ENCODE results near the gene CAB39L. TPM values are rescaled to one million over a fixed set of nuclear protein-coding genes. Genes with fewer than 3 reads are reported as not detected.

CAB39L gene
- total RNA-seq, 3 donors from 2014 or later (not counting 1 experiment from before 2014, with no cell fraction given): 4.4 to 6.5 (median 6.0) TPM

DNA sequence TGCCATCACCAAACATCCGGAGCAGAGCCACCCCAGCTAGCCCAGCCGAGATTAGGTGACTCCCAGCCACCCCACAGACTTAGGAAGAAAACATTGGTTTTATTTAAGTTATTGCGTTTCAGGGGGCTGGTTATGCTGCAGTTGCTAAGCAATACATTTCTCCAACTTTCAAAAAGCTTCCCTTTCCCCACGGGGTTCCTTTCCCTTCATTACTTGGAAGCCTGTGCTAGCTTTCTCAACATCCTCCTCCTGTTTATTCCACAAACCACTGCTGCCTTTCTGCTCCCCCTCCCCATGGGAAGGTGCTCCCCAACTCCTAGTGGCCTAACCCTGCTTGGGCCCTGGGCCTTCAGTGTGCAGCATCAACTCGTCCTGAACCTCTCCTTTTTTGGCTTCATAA lies 143.6 kb downstream of the CAB39L start:
- H3K9me3 ChIP-seq (ENCODE audit: control insufficient read depth, insufficient read depth, low read length): no peaks in the 10 kb centered on the region
- no peak for ATAC-seq
- WGBS (ENCODE audit: insufficient coverage): 90% methylated on average over 5 of the region's 5 CpGs
- Mint-ChIP-seq H3K36me3 (no peaks in the 10 kb centered on the region), H3K27me3 (ENCODE audit: low read depth in 2 of 2) (no peaks in the 10 kb centered on the region), H3K4me1 (peaks cover 13 to 18% of the 10 kb centered on the region in 2 donors), H3K4me3 (no peak overlapping the region), H3K9me3 (no peaks in the 10 kb centered on the region), H3K27ac (no peak overlapping the region)
- peaks cover 6% of the 10 kb centered on the region for H3K4me1 ChIP-seq (ENCODE audit: control insufficient read depth, insufficient read depth, low read length)
- TF ChIP-seq, protein P1, sequence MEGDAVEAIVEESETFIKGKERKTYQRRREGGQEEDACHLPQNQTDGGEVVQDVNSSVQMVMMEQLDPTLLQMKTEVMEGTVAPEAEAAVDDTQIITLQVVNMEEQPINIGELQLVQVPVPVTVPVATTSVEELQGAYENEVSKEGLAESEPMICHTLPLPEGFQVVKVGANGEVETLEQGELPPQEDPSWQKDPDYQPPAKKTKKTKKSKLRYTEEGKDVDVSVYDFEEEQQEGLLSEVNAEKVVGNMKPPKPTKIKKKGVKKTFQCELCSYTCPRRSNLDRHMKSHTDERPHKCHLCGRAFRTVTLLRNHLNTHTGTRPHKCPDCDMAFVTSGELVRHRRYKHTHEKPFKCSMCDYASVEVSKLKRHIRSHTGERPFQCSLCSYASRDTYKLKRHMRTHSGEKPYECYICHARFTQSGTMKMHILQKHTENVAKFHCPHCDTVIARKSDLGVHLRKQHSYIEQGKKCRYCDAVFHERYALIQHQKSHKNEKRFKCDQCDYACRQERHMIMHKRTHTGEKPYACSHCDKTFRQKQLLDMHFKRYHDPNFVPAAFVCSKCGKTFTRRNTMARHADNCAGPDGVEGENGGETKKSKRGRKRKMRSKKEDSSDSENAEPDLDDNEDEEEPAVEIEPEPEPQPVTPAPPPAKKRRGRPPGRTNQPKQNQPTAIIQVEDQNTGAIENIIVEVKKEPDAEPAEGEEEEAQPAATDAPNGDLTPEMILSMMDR (IDR thresholded peaks at IDR 0.05): no peak
- H3K4me3 ChIP-seq (ENCODE audit: low read length): no peak overlapping the region
- no peak overlapping the region for H3K27ac ChIP-seq (ENCODE audit: low read length)
- no peaks in the 10 kb centered on the region for H3K36me3 ChIP-seq (ENCODE audit: control insufficient read depth, insufficient read depth, low read length)
- intact Hi-C loops (cut with micrococcal nuclease): loop anchor here (5.0 to 10.0 kb wide), 2 partner anchors 142 to 1775 kb away; partner anchors contain the start of genes CAB39L and SETDB2
- no peak for DNase-seq
- H3K27me3 ChIP-seq (ENCODE audit: control insufficient read depth, insufficient read depth, low read length): no peaks in the 10 kb centered on the region

DNA sequence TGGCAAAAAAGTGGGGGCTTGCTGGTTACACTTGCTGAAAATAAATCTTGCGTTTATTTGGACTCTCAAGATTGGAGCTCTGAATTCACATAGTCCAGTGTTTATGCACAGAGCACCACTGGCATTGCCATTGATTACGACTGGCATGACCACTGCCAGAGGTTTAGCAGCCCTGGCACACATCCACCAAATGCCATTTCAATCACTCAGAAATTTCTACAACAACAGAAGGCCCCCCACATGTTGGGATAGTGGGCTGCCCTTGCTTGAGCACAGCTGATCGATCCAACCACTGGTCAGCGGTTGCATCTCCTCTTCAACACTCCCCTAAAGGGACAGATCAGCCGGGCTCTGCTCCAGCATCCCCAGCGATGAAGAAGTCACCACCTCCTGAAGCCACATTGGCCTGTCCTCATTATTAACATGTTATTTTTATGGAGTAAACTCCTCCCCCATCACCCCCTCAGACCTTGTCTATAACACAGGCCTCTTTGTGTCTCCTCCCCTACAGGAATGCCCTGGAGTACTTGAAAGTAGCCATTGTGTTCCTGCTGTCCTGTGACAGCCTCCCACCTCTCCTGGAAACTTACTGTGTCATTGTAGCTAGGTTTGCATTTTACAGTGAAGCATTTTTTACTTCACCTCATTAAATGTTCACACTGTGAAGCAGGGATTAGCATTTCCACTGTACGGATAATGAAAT lies 144.8 kb downstream of the CAB39L start:
- H3K27me3 ChIP-seq (ENCODE audit: control insufficient read depth, insufficient read depth, low read length): no peaks in the 10 kb centered on the region
- H3K36me3 ChIP-seq (ENCODE audit: control insufficient read depth, insufficient read depth, low read length): no peaks in the 10 kb centered on the region
- H3K27ac ChIP-seq (ENCODE audit: low read length): no peak overlapping the region
- intact Hi-C loops (cut with micrococcal nuclease): no loop called here
- no peaks in the 10 kb centered on the region for H3K36me3 Mint-ChIP-seq
- ATAC-seq (no peak), DNase-seq (no peak)
- no peaks in the 10 kb centered on the region for H3K9me3 ChIP-seq (ENCODE audit: control insufficient read depth, insufficient read depth, low read length)
- peaks cover 13 to 18% of the 10 kb centered on the region in 2 donors for H3K4me1 Mint-ChIP-seq
- H3K4me3 Mint-ChIP-seq: no peak overlapping the region
- peaks cover 6% of the 10 kb centered on the region for H3K4me1 ChIP-seq (ENCODE audit: control insufficient read depth, insufficient read depth, low read length)
- no peak overlapping the region for H3K27ac Mint-ChIP-seq
- no peaks in the 10 kb centered on the region for H3K9me3 Mint-ChIP-seq
- H3K27me3 Mint-ChIP-seq (ENCODE audit: low read depth in 2 of 2): no peaks in the 10 kb centered on the region
- WGBS (ENCODE audit: insufficient coverage): 95% methylated on average over 7 of the region's 7 CpGs
- H3K4me3 ChIP-seq (ENCODE audit: low read length): no peak overlapping the region
- TF ChIP-seq, protein P1 (IDR thresholded peaks at IDR 0.05): no peak

DNA sequence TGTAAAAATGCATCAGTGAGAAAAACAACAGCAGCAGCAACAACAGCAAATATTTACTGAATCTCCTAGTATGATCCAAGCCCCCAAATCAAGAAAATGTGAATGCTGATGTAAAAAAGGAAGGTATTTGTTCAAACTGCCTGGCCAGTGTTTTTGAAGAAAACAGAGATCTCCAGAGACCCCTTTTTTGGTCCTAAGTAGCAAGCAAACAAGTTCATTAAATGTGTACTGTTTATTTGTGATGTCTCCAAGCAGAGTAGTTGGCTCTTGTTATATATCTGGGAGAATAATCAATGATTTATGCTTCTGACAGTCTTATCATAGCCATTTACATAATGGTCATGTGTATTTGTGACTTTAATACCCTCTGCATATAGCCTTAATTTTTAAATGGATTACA lies 145.4 kb downstream of the CAB39L start:
- no peak overlapping the region for H3K27ac Mint-ChIP-seq
- no peaks in the 10 kb centered on the region for H3K9me3 Mint-ChIP-seq
- TF ChIP-seq, protein P1 (IDR thresholded peaks at IDR 0.05): no peak
- no peak overlapping the region for H3K4me3 ChIP-seq (ENCODE audit: low read length)
- H3K27me3 ChIP-seq (ENCODE audit: control insufficient read depth, insufficient read depth, low read length): no peaks in the 10 kb centered on the region
- peaks cover 6% of the 10 kb centered on the region for H3K4me1 ChIP-seq (ENCODE audit: control insufficient read depth, insufficient read depth, low read length)
- no peaks in the 10 kb centered on the region for H3K27me3 Mint-ChIP-seq (ENCODE audit: low read depth in 2 of 2)
- no peak overlapping the region for H3K27ac ChIP-seq (ENCODE audit: low read length)
- H3K36me3 Mint-ChIP-seq: no peaks in the 10 kb centered on the region
- no peak for ATAC-seq
- no peaks in the 10 kb centered on the region for H3K9me3 ChIP-seq (ENCODE audit: control insufficient read depth, insufficient read depth, low read length)
- H3K36me3 ChIP-seq (ENCODE audit: control insufficient read depth, insufficient read depth, low read length): no peaks in the 10 kb centered on the region
- H3K4me3 Mint-ChIP-seq: no peak overlapping the region
- no peak for DNase-seq
- H3K4me1 Mint-ChIP-seq: peaks cover 13 to 18% of the 10 kb centered on the region in 2 donors
- intact Hi-C loops (cut with micrococcal nuclease): no loop called here

DNA sequence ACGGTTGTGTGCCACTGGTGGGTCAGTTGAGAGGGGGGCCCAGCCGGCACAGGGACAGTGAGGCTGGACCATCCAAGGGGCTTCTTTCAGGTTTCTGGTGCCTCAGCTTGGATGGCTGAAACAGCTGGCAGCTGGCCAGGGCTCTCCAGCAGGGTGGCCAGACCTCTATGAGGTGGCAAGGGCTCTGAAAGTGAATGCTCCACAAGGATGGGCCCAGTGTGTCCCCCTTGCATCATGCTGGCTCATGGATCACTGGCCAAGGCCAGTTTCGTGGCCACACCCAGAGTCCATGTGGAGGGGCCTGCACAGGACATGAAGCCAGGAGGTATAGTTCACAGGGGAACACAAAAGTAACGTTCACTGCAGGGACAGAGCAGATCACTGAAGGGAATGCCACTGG lies 146.5 kb downstream of the CAB39L start:
- intact Hi-C loops (cut with micrococcal nuclease): no loop called here
- TF ChIP-seq, protein P1 (IDR thresholded peaks at IDR 0.05): no peak
- 91% methylated on average over 4 of the region's 4 CpGs for WGBS (ENCODE audit: insufficient coverage)
- H3K36me3 ChIP-seq (ENCODE audit: control insufficient read depth, insufficient read depth, low read length): no peaks in the 10 kb centered on the region
- H3K9me3 ChIP-seq (ENCODE audit: control insufficient read depth, insufficient read depth, low read length): no peaks in the 10 kb centered on the region
- H3K27ac Mint-ChIP-seq: no peak overlapping the region
- DNase-seq (no peak), ATAC-seq (no peak)
- H3K27ac ChIP-seq (ENCODE audit: low read length): no peak overlapping the region
- H3K4me3 Mint-ChIP-seq: no peak overlapping the region
- H3K9me3 Mint-ChIP-seq: no peaks in the 10 kb centered on the region
- no peaks in the 10 kb centered on the region for H3K36me3 Mint-ChIP-seq
- no peaks in the 10 kb centered on the region for H3K27me3 Mint-ChIP-seq (ENCODE audit: low read depth in 2 of 2)
- no peak overlapping the region for H3K4me3 ChIP-seq (ENCODE audit: low read length)
- no peaks in the 10 kb centered on the region for H3K27me3 ChIP-seq (ENCODE audit: control insufficient read depth, insufficient read depth, low read length)
- H3K4me1 Mint-ChIP-seq: peaks cover 10 to 13% of the 10 kb centered on the region in 2 donors
- H3K4me1 ChIP-seq (ENCODE audit: control insufficient read depth, insufficient read depth, low read length): peaks cover 6% of the 10 kb centered on the region

All from natural killer cell (primary cell).